Progenitor cell of endocrine pancreas (in vitro differentiated cells): Measurements from ENCODE around the gene ADGRL3. TPM values are rescaled to one million over a fixed set of nuclear protein-coding genes. Genes with fewer than 3 reads are reported as not detected.
"Not testable (repeated sequence)": the region's sequence is repeated elsewhere in the genome, so short reads cannot be mapped to it uniquely, and the experiment has no call there.

ENCODE experiments used
- DNase-seq: peaks from one replicate; pipeline ENCODE4 v3.0.0; 2021; ENCODE audit warnings: low spot score; ENCODE audit not compliant: unreplicated experiment
- H3K27ac Mint-ChIP-seq: 2 replicates; pipeline ENCODE4 v1.8.0; 2021; ENCODE audit warnings: mild to moderate bottlenecking, moderate library complexity, mixed read lengths
- H3K27me3 Mint-ChIP-seq: 2 replicates; pipeline ENCODE4 v1.8.0; 2021; ENCODE audit warnings: mixed read lengths
- H3K36me3 Mint-ChIP-seq: 2 replicates; pipeline ENCODE4 v1.8.0; 2022; ENCODE audit warnings: mixed read lengths; ENCODE audit not compliant: insufficient read depth
- H3K4me1 Mint-ChIP-seq: 2 replicates; pipeline ENCODE4 v1.8.0; 2021; ENCODE audit warnings: low read depth, mixed read lengths
- H3K4me3 Mint-ChIP-seq: 2 replicates; pipeline ENCODE4 v1.8.0; 2021; ENCODE audit warnings: low read depth, mild to moderate bottlenecking, moderate library complexity, mixed read lengths
- H3K9me3 Mint-ChIP-seq: 2 replicates; pipeline ENCODE4 v1.8.0; 2021; ENCODE audit warnings: low read depth, mixed read lengths
- total RNA-seq: library from RNA; stranded (reverse); gene quantifications from 2 replicates; pipeline ENCODE4 v1.2.1, GENCODE V29; 2021
- TF ChIP-seq, protein P1 (sequence below): fragments of 200-600 bp; sonication (generic); IDR thresholded peaks from one replicate; pipeline ENCODE4 v1.5.0; 2021; ENCODE audit warnings: antibody characterized with exemption, mild to moderate bottlenecking; ENCODE audit not compliant: unreplicated experiment

Gene ADGRL3
- total RNA-seq, 1 donor from 2014 or later = 5.6 TPM

DNA sequence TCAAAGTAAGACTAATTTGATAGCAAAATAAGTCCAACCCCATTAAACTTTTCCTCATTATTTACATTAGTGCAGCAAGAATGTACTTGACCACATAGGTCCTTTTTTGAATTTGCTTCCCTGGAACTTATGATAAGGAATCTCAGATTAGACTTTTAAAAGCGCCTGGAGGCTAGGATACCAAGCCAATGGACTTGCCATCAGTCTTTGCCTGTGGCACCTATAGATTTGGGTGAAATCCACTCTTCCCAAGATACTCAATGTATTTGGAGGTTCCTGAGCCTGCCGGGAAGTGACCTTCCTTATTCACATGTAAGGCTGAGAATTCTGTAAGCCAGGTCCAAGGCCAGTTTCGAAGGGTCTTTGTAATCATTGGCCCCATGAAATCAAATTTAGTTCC, 553.6 kb downstream of the ADGRL3 start:
- Mint-ChIP-seq H3K27me3 (no peaks in the 10 kb centered on the region), H3K4me1 (no peaks in the 10 kb centered on the region), H3K9me3 (peaks cover 2% of the 10 kb centered on the region), H3K27ac (no peak overlapping the region), H3K4me3 (no peak overlapping the region), H3K36me3 (peaks cover 3% of the 10 kb centered on the region)
- TF ChIP-seq, protein P1, sequence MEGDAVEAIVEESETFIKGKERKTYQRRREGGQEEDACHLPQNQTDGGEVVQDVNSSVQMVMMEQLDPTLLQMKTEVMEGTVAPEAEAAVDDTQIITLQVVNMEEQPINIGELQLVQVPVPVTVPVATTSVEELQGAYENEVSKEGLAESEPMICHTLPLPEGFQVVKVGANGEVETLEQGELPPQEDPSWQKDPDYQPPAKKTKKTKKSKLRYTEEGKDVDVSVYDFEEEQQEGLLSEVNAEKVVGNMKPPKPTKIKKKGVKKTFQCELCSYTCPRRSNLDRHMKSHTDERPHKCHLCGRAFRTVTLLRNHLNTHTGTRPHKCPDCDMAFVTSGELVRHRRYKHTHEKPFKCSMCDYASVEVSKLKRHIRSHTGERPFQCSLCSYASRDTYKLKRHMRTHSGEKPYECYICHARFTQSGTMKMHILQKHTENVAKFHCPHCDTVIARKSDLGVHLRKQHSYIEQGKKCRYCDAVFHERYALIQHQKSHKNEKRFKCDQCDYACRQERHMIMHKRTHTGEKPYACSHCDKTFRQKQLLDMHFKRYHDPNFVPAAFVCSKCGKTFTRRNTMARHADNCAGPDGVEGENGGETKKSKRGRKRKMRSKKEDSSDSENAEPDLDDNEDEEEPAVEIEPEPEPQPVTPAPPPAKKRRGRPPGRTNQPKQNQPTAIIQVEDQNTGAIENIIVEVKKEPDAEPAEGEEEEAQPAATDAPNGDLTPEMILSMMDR = no peak
- no peak for DNase-seq

DNA sequence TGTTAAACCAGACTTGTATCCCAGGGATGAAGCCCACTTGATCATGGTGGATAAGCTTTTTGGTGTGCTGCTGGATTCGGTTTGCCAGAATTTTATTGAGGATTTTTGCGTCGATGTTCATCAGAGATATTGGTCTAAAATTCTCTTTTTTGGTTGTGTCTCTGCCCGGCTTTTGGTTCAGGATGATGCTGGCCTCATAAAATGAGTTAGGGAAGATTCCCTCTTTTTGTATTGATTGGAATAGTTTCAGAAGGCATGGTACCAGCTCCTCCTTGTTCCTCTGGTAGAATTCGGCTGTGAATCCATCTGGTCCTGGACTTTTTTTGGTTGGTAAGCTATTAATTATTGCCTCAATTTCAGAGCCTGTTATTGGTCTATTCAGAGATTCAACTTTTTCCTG, 556.8 kb downstream of the ADGRL3 start:
- H3K36me3 Mint-ChIP-seq, H3K27ac Mint-ChIP-seq, DNase-seq, H3K4me1 Mint-ChIP-seq, H3K4me3 Mint-ChIP-seq, H3K27me3 Mint-ChIP-seq: not testable (repeated sequence)
- H3K9me3 Mint-ChIP-seq = peaks cover 20% of the 10 kb centered on the region

DNA sequence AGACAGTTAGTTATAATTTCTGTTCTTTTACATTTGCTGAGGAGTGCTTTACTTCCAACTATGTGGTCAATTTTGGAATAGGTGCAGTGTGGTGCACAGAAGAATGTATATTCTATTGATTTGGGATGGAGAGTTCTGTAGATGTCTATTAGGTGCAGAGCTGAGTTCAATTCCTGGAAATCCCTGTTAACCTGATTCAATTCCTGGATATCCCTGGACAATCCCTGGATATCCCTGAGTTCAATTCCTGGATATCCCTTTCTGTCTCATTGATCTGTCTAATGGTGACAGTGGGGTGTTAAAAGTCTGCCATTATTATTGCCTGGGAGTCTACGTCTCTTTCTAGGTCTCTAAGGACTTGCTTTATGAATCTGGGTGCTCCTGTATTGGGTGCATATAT, 557.9 kb downstream of the ADGRL3 start:
- H3K36me3 Mint-ChIP-seq, H3K4me3 Mint-ChIP-seq, H3K4me1 Mint-ChIP-seq, H3K27me3 Mint-ChIP-seq, DNase-seq, H3K27ac Mint-ChIP-seq: not testable (repeated sequence)
- peaks cover 20% of the 10 kb centered on the region for H3K9me3 Mint-ChIP-seq

DNA sequence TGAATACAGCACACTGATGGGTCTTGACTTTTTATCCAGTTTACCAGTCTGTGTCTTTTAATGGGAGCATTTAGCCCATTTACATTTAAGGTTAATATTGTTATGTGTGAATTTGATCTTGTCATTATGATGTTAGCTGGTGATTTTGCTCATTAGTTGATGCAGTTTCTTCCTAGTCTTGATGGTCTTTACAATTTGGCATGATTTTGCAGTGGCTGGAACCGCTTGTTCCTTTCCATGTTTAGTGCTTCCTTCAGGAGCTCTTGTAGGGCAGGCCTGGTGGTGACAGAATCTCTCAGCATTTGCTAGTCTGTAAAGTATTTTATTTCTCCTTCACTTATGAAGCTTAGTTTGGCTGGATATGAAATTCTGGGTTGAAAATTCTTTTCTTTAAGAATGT, 558.5 kb downstream of the ADGRL3 start:
- H3K27ac Mint-ChIP-seq, H3K27me3 Mint-ChIP-seq, H3K4me3 Mint-ChIP-seq, DNase-seq, H3K4me1 Mint-ChIP-seq, H3K36me3 Mint-ChIP-seq: not testable (repeated sequence)
- peaks cover 20% of the 10 kb centered on the region for H3K9me3 Mint-ChIP-seq

DNA sequence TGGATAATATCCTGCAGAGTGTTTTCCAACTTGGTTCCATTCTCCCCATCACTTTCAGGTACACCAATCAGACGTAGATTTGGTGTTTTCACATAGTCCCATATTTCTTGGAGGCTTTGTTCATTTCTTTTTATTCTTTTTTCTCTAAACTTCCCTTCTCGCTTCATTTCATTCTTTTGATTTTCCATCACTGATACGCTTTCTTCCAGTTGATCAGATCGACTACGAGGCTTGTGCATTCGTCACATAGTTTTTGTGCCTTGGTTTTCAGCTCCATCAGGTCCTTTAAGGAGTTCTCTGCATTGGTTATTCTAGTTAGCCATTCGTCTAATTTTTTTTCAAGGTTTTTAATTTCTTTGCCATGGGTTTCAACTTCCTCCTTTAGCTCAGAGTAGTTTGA, 559.1 kb downstream of the ADGRL3 start:
- not testable (repeated sequence) for DNase-seq, H3K4me1 Mint-ChIP-seq, H3K27ac Mint-ChIP-seq, H3K4me3 Mint-ChIP-seq, H3K36me3 Mint-ChIP-seq, H3K27me3 Mint-ChIP-seq
- peaks cover 20% of the 10 kb centered on the region for H3K9me3 Mint-ChIP-seq

DNA sequence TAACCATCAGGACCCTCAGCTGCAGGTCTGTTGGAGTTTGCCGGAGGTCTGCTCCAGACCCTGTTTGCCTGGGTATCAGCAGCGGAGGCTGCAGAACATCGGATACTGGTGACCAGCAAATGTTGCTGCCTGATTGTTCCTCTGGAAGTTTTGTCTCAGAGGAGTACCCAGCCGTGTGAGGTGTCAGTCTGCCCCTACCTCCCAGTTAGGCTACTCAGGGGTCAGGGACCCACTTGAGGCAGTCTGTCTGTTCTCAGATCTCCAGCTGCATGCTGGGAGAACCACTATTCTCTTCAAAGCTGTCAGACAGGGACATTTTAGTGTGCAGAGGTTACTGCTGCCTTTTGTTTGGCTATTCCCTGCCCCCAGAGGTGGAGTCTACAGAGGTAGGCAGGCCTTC, 559.8 kb downstream of the ADGRL3 start:
- not testable (repeated sequence) for H3K4me3 Mint-ChIP-seq, H3K27me3 Mint-ChIP-seq, H3K36me3 Mint-ChIP-seq, H3K27ac Mint-ChIP-seq, DNase-seq, H3K4me1 Mint-ChIP-seq
- H3K9me3 Mint-ChIP-seq = peaks cover 20% of the 10 kb centered on the region

DNA sequence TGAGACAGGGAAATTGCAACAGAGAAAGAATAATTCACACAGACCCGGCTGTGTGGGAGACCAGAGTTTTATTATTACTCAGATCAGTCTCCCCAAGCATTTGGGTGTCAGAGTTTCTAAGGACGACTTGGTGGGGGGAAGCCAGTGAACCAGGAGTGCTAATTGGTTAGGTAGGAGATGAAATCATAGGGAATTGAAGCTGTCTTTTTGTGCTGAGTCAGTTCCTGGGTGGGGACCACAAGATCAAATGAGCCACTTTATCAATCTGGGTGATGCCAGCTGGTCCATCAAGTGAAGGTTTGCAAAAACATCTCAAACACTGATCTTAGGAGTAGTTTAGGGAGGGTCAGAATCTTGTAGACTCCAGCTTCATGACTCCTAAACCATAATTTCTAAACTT, 560.7 kb downstream of the ADGRL3 start:
- DNase-seq = no peak
- H3K4me1 Mint-ChIP-seq = peaks cover 4% of the 10 kb centered on the region
- H3K9me3 Mint-ChIP-seq = peaks cover 20% of the 10 kb centered on the region
- no peak overlapping the region for H3K27ac Mint-ChIP-seq
- TF ChIP-seq, protein P1 = no peak
- H3K36me3 Mint-ChIP-seq = no peaks in the 10 kb centered on the region
- no peak overlapping the region for H3K4me3 Mint-ChIP-seq
- H3K27me3 Mint-ChIP-seq = no peaks in the 10 kb centered on the region

DNA sequence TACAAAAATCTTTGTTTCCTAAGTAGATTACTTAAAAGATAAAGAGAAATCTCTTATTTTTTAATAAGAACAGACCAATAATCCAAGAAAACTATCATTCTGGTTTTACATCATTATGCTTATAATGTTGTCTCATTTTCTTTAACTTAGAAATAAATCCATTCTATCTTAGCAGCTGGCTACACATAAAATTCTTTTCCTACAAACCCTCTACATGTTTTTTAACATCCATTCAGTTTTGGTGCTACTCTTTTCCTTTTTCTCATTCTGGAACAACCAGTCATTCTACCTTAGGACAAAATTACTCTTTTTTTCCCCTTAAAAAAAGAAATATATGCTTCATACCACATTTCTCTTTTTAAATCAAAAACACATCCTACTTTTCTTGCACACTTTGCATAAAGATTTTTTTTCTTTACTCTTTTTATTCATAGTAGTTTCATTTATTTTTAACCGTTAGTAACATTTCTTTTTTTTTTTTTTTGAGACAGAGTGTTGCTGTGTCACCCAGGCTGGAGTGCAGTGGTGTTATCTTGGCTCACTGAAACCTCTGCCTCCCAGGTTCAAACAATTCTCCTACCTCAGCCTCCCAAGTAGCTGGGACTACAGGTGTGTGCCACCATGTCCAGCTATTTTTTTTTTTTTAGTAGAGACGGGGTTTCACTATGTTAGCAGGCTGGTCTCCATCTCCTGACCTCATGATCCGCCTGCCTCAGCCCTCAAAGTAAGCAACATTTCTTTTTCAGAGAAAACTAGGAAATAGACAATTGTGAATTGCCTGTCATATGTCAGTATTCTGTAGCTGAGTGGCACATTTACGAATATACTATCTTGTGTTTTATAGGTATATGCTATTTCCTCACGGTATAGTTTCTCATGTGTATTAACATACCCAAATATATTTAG, 562.8 kb downstream of the ADGRL3 start:
- peaks cover 1% of the 10 kb centered on the region for H3K36me3 Mint-ChIP-seq
- H3K27ac Mint-ChIP-seq = no peak overlapping the region
- H3K27me3 Mint-ChIP-seq = no peaks in the 10 kb centered on the region
- TF ChIP-seq, protein P1 = no peak
- H3K9me3 Mint-ChIP-seq = peaks cover 18% of the 10 kb centered on the region
- peaks cover 4% of the 10 kb centered on the region for H3K4me1 Mint-ChIP-seq
- H3K4me3 Mint-ChIP-seq = no peak overlapping the region
- no peak for DNase-seq
